Raji (cell line): ENCODE measurements around the gene TCP1.

Experiments
- POLR2A ChIP-seq: IDR thresholded peaks from 2 replicates; pipeline ENCODE4 v1.6.1; 2011; ENCODE audit warnings: low read depth, low read length, control low read depth; ENCODE audit not compliant: insufficient read depth

Gene TCP1

DNA sequence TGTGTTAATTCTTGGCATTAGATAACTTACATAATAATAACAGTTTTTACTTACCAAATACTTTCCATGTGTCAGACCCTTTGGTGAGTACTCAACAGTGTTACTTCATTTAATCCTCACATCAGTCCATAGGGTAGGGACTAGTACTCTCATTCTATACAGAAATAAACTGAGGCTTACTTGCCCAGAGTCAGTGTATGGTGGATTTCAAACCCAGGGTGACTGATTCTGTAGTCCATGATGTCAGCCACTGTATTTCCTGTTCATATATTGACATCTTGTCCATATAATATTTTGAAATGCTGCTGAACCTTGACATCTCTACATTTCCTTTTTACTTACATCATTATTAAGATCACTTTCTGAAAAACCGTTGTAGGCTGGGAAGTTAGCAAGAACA lies 8.2 kb upstream of the TCP1 start:
- TF ChIP-seq POLR2A = no peak

DNA sequence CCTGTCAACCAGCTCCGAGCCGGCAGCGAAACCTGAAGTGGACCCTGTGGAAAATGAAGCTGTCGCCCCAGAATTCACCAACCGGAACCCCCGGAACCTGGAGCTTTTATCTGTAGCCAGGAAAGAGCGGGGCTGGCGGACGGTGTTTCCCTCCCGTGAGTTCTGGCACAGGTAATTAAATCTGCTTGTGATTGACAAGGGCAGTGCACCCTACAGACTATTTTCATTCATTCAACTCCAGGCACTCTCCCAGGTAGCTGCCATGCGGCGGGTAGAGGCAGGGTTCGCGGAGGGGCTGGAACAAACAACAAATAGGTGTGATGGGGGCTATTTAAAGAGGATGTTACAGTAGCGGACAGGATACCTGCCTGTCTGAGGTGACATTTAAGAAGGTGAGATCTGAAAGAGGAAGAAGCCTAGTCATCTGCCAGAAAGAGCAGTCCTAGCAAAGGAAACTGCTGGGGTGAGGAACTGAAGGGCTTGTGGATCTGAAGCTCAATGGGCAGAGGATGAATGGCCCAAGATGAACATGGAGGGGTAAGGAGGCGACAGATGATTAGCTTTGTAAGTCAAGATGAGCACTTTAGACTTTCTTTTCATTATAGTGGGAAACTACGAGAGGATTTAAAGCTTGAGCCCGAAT lies 1.7 kb upstream of the TCP1 start:
- TF ChIP-seq POLR2A = no peak

DNA sequence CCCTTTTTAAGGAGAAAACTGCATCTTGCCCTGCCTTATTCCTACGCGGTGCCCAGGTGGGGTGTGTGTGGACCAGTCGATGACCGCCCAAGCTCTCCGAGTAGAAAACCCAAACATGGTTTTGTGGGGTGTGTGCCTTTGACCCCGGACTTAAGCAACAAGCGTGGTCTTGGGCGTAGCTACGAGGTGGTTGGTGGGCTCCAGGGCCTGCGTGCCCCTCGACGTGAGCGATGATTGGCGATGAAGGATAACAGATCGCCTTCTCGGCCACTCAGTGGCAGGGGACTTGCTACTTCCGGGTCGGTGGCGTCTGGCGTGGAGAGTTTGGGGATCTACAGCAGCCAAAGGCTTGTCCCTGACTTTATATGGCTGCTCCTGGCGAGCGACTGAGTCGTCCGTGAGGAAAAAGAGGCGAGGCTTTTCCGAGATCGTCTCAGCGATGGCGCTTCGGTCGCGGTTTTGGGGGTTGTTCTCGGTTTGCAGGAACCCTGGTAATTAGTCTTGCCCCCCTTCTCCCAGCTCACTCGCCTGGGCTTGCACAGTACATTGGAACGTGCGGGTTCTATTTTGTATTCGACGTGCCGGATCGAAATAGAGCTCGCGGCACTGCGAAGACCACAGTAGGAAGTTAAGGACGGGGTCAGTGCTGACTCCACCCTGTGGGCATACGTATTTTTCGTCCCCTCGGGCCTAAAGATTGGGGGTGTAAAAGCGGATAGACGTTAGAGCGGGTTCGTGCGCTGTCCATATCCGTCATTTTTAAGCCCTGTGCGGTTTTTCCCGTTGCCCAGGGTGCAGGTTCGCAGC lies 950 bp upstream of the TCP1 start, which contains the start of gene MRPL18:
Gene MRPL18, plus strand, starts transcription at position 319 of the 807 bp plus-strand sequence. Its CDS starts 121 bp downstream, at position 440.
- TF ChIP-seq POLR2A = peak; percentile 79

DNA sequence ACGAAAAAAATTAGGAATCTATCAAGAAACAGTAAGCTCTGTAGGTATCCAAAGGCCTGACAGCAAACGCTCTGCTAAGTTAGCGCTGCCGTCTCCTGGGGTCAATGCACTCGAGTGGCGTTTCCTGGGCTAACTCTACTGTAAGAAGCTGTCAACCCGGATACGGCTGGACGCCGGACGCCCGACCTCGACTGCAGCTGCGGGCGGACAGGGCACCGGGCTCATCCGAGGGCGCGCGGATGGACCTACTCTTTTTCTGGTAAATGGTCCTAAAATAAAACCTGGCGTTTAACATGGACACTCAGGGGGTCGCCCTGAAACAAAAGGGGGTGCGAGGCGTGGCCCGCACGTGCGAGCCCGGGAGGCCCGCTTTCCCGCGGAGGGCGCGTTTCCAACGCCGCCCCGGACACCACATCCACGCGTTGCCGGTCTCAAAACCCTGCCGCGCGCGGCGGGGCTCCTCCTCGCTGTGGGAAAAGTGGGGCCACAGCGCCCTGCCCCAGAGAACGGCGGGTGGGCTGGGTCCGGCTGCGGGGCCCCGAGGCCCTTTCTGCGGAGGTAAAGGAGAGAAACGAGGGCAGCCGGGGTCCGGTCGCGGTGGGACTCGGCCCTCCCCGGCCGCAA lies 537 bp downstream of the TCP1 start:
- TF ChIP-seq POLR2A = no peak

DNA sequence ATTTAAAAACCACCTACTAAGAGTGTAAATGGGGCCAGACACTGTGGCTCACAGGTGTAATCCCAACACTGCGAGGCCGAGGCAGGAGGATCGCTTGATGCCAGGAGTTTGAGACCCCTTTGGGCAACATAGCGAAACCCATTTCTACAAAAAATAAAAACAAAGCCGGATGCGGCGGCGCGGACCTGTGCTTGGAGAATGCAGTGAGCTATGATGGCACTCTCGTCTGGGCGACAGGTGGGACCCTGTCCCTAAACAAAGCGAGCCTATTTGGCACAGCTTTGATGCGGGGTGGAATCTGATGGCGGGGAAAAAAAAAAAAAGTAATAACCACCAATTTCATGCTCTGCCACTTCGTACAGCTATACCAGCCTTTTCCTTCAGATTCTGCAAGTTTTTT lies 1.1 kb downstream of the TCP1 start:
- no peak for TF ChIP-seq POLR2A

DNA sequence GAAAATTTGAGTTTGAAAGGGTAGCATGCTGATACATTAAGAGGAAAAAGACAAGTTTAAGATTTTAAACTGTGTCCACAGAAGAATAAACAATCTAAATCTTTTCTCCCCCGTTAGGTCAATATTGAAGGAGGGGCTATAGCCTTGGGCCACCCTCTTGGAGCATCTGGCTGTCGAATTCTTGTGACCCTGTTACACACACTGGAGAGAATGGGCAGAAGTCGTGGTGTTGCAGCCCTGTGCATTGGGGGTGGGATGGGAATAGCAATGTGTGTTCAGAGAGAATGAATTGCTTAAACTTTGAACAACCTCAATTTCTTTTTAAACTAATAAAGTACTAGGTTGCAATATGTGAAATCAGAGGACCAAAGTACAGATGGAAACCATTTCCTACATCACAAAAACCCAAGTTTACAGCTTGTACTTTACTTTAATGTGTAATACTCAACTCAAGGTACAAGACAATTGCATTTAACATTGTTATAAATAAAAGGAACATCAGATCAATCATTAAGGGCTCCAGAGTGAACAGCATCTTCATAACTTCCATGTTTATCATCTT lies 10.8 kb downstream of the TCP1 start:
- no peak for TF ChIP-seq POLR2A

DNA sequence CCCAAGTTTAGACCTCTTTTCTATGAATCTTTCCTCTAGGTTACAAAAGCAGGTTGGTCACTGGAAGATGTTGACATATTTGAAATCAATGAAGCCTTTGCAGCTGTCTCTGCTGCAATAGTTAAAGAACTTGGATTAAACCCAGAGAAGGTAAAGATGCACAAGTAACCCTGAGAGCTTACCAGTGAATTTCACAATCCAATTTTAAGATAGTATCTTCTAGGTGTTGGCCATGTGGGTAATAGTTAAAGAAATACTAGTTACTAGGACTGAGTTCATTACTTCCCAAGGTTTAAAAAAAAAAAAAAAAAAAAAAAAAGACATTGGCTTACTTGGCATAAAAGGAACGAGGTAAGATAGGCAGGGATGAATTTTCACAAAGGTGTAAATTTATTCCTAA lies 11.3 kb downstream of the TCP1 start:
- no peak for TF ChIP-seq POLR2A

DNA sequence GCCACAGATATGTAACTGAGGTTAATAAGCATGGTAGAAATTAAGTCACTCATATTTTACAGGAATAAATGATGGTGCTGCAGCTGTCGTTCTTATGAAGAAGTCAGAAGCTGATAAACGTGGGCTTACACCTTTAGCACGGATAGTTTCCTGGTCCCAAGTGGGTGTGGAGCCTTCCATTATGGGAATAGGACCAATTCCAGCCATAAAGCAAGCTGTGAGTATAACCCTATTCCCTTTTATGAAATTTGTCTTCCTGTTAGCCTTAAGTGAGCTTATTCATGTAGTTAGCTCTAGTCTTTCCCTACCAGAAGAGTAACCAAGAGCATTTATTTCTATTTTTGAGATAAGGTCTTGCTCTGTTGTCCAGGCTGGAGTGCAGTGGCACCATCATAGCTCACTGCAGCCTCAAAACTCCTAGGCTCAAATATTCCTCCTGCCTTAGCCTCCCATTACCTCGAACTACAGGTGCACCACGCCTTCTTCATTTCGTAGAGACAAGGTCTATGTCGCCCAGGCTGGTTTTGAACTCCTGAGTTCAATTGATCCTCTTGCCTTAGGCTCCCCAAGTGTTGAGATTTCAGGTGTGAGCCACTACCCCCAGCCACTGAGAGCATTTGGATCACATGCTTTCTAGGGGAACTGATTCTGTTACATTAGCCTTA lies 12.0 kb downstream of the TCP1 start:
- TF ChIP-seq POLR2A = no peak

DNA sequence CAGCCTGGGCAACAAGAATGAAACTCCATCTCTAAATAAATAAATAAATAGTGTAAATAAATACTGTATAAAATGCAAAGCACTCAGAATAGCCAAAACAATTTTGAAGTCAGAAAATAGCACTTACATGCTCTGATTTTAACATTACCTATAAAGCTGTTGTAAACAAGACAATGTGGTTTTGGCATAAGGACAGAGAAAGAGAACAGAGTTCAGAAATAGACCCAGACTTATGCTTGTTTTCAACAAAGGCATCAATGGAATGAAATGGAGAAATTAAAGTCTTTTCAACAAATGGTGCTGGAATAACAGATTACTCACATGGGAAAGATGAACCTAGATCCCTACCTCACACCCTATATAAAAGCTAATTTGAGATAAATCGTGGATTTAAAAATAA lies 17.2 kb downstream of the TCP1 start:
- no peak for TF ChIP-seq POLR2A

DNA sequence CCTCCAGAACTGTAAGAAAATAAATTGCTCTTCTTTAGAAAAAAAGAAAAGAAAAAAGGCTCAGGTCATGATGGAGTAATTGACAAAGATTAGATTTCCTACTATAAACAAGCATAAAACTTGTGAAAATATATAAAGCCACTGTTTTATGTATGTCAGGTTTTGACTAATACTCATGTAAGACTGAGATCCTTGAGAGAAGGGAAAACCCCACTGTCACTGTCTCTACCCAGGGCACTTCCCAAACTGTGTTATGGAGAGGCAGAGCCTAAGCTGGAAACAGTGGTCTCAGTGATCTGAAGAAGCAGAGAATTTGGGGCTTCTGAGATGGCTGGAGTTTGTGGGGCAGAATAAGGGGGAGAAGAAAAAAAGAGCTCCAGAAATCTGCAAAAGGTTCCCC lies 19.9 kb downstream of the TCP1 start:
- no peak for TF ChIP-seq POLR2A

DNA sequence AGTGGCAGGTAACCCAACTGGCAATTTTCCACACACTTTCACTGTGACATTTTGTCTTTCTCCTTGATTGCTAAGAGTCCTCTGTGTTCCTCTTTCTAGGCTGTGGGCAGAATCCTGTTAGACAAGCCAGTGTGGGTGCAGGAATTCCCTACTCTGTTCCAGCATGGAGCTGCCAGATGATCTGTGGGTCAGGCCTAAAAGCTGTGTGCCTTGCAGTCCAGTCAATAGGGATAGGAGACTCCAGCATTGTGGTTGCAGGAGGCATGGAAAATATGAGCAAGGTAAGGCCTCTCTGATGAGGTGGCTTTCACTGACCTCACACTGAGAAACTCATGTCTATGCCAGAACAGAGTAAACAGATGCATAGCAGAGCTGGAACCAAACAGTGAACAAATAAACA lies 22.5 kb downstream of the TCP1 start:
- no peak for TF ChIP-seq POLR2A

DNA sequence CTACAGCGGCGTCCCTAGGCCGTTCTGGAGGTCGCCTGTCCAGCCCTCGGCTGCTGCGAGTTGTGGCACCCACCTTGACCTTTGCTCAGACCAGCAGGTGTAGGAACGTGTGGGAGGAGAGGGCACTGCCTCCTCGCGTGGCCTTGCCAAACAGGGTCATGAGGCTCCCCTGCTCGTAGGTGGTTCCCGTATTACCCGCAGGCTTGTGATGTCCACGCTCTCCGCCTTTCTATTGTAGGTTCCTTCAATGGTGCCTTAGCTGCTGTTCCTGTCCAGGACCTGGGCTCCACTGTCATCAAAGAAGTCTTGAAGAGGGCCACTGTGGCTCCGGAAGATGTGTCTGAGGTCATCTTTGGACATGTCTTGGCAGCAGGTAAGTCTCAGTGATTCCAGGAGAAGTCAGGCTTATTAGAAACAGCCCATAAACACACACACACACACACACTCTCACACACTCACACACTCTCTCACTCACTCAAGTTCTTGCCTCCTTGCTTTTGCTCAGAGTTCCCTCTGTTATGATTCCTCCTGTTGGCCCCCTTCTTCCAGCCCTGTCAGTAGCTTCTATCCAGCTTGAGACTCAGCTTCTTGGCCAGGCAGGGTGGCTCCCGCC lies 26.6 kb downstream of the TCP1 start:
- no peak for TF ChIP-seq POLR2A

DNA sequence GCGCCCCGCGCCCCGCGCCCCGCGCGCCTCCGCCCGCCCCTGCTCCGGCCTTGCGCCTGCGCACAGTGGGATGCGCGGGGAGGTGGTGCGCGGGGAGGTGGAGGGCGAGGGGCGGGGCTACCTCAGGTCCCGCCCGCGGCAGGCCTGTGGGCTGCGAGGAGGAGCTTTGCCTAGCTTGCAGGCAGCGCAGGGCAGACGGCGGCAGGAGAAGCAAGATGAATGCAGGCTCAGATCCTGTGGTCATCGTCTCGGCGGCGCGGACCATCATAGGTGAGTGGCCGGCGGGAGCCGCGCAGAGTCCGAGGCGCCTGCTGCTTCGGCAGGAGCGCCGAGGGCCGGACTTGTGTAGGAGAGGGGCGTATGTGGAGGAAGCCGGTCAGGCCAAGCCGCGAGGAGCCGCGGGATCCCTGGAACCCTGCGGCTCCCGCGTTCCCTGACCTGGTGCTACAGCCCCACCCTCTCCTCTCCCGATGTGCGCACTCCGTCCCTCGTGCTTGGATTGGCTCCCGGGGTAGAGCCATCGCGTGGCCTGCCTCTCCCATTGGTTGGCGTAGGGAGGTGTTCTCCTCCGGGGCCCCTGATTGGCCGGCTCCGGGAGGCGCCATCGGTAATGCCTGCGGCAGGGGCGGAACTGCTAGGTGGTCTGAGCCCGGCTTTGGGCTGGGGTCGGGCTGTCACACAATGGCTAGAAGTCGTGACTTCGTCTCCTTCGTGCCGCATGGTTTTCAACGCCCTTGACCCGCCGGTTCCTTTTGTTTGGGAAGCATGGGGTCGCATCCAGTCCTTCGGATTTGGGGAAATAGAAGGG lies 27.3 kb downstream of the TCP1 start, which contains the start of gene ACAT2:
Gene ACAT2, plus strand, starts transcription at position 173 of the 808 bp plus-strand sequence. Its CDS starts 43 bp downstream, at position 216.
- peak; percentile 86 for TF ChIP-seq POLR2A

DNA sequence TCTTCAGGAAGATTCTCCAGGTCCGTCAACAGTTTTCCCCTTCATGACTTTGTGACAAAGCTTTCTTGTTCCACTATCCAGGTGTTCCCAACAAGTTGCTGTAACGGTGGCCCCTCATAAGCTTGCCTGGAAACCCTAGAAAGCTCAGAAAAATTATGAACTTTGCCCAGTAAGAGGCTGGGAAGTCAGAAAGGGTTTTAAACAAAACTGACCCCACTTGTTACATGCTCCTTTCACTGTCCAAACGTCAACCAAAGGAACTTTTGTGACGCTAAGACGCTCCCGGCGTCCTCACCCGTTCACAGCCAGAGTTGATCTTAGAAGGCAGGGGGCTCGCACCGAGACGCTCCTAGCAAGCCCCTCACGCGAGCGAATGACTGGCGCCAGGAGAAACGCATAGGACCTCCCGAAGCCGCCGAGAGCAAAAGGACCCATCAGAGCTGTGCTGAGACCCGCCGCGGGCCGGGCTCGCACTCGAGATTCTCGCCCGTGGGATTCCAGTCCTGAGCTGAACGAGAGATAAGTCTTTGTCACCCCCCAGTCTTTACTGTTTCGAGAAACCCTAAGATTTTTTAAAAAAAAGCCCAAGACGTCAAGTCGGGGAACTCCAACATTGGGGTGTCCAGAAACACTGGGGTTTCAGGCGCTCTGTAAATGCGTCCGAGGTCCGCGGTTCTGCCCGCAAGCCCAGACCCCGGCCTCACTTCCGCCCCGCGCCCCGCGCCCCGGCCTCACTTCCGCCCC lies 28.1 kb downstream of the TCP1 start:
- TF ChIP-seq POLR2A = no peak; the same call in 1 of the 2 replicates

DNA sequence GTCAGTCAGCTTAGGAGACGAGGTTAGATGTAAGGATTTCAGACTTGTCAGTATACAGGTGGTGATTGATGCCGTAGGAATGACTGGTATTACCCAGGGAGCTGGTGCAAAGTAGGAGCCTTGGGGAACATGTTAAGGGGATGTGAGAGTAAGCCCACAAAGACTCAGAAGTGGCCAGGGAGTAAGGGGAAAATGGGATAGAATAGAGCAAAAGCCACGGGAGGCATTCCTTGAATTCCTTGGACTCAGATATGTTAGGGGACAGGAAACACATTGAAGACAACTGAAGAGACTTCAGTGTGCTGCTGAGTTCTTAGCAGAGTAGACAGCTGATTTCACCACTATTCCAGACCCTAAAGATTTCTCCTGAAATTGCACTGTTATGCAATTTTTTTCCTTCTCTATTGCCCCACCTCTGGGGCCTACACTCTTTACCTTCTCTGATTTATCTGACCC lies 28.8 kb downstream of the TCP1 start:
- TF ChIP-seq POLR2A = no peak
